Activated T-cell treated with anti-CD3 and anti-CD28 coated beads, Interleukin-2, amount 50 U/mL, for 4 hours (primary cell): Measurements from ENCODE around the gene RAMAC. TPM values are rescaled to one million over a fixed set of nuclear protein-coding genes. Genes with fewer than 3 reads are reported as not detected.
A peak's percentile ranks its signal among the peaks of the same experiment; 100 is the strongest.
"Not testable (repeated sequence)": the region's sequence is repeated elsewhere in the genome, so short reads cannot be mapped to it uniquely, and the experiment has no call there.

Experiments
- ATAC-seq, 2 donors: fragments of 200-7000 bp; cut with Tn5 transposase; one replicate each; pipeline ENCODE4 v1.10.0; 2021
- DNase-seq: peaks from one replicate; pipeline ENCODE4 v3.0.0-alpha.2; 2020
- H3K27me3 Mint-ChIP-seq: one replicate; pipeline ENCODE4 v1.8.0; 2021; ENCODE audit warnings: low read depth, mixed read lengths
- H3K36me3 Mint-ChIP-seq: one replicate; pipeline ENCODE4 v1.8.0; 2022; ENCODE audit warnings: mixed read lengths; ENCODE audit not compliant: insufficient read depth
- H3K4me1 Mint-ChIP-seq: one replicate; pipeline ENCODE4 v1.8.0; 2021; ENCODE audit warnings: low read depth, mixed read lengths
- H3K4me3 Mint-ChIP-seq: one replicate; pipeline ENCODE4 v1.8.0; 2021; ENCODE audit warnings: mild to moderate bottlenecking, moderate library complexity, mixed read lengths
- H3K9me3 Mint-ChIP-seq: one replicate; pipeline ENCODE4 v1.8.0; 2021; ENCODE audit warnings: mixed read lengths
- total RNA-seq, 3 donors: library from RNA; stranded (reverse); gene quantifications; one replicate each; pipeline ENCODE4 v1.2.1, GENCODE V29; 2021

The RAMAC gene
- total RNA-seq, 3 donors from 2014 or later: 23.0 to 28.5 (median 28.4) TPM

DNA sequence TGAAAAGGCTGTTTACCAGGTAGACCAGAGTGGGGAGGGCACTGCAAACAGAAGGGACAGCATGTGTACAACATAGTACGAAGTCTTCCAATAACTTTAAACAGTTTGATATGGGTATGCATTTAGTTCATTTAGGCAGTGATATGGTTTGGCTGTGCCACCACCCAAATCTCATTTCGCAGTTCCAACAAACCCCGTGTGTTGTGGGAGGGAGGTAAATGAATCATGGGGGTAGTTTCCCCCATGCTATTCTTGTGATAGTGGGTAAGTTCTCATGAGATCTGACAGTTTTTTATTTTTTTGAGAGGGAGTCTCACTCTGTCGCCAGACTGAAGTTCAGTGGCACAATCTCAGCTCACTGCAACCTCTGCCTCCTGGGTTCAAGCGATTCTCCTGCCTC is 7.6 kb upstream of the RAMAC start:
- DNase-seq (no peak), ATAC-seq (peak; percentile 46 to 50)
- Mint-ChIP-seq H3K9me3 (no peaks in the 10 kb centered on the region), H3K36me3 (peaks cover 2% of the 10 kb centered on the region), H3K27me3 (no peaks in the 10 kb centered on the region), H3K4me3 (no peak overlapping the region), H3K4me1 (peaks cover 1% of the 10 kb centered on the region)

DNA sequence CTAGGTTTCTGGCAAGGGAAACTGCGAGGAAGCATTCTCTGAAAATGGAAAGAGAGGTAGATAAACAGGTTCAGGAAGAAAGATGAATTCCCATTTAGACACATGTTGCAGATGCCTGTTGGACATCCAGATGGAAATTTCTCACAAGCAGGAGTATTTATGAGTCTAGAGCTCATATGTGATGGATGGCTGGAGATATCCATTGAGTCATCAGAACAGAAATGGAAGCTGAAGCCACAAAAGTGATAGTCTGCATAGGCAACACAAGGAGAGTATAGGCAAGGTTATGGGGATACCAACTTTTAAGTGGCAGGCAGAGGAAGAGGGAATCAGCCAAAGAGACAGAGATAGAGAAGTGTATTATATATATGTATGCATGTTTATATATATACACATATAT is 6.3 kb upstream of the RAMAC start:
- peaks cover 1% of the 10 kb centered on the region for H3K4me1 Mint-ChIP-seq
- no peaks in the 10 kb centered on the region for H3K9me3 Mint-ChIP-seq
- H3K27me3 Mint-ChIP-seq: no peaks in the 10 kb centered on the region
- DNase-seq (no peak), ATAC-seq (no peak)
- peaks cover 2% of the 10 kb centered on the region for H3K36me3 Mint-ChIP-seq
- H3K4me3 Mint-ChIP-seq: no peak overlapping the region

DNA sequence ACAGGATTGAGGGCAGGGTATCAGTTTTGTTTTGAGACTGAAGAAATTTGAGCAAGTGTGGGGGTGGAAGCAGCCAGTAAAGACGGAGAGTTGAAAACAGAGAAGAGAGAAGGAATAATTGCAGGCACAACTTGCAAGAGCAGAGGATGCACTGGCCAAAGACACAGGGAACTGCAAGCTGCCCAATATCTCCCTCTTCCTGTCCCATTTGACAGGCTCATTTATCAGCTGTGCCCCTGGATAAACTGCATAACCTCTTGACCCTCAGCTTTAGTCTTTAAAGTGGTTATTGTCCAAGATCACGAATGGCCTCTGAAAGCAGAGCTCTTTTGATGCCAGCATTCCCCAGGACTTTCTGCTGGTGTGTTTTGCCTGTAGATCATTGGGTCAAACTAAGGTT is 5.0 kb upstream of the RAMAC start:
- DNase-seq: no peak
- no peaks in the 10 kb centered on the region for H3K9me3 Mint-ChIP-seq
- no peak for ATAC-seq
- H3K36me3 Mint-ChIP-seq: peaks cover 2% of the 10 kb centered on the region
- H3K4me3 Mint-ChIP-seq: no peak overlapping the region
- H3K27me3 Mint-ChIP-seq: no peaks in the 10 kb centered on the region
- H3K4me1 Mint-ChIP-seq: peaks cover 11% of the 10 kb centered on the region

DNA sequence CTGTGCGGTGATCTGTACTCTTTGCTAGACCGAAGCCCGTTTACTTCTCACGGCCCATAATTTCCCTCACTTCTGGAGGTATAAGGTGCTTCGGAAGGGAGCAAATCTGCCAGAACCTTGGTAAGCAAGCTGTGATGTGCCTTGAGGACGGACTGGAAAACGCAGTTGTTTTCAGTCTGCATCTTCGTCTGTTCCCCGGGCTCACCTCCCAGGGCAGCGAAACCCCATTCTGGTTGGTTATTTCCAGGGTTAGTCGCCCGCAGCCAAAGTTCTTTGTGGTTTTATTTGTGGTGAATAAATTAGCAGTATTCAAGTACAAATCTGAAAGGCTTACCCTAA is 401 bp downstream of the RAMAC start:
- H3K9me3 Mint-ChIP-seq: no peaks in the 10 kb centered on the region
- DNase-seq: no peak
- peak overlapping the region; percentile 98 for H3K4me3 Mint-ChIP-seq
- H3K4me1 Mint-ChIP-seq: peaks cover 27% of the 10 kb centered on the region
- no peaks in the 10 kb centered on the region for H3K27me3 Mint-ChIP-seq
- peak; percentile 47 to 52 for ATAC-seq
- peaks cover 19% of the 10 kb centered on the region for H3K36me3 Mint-ChIP-seq

DNA sequence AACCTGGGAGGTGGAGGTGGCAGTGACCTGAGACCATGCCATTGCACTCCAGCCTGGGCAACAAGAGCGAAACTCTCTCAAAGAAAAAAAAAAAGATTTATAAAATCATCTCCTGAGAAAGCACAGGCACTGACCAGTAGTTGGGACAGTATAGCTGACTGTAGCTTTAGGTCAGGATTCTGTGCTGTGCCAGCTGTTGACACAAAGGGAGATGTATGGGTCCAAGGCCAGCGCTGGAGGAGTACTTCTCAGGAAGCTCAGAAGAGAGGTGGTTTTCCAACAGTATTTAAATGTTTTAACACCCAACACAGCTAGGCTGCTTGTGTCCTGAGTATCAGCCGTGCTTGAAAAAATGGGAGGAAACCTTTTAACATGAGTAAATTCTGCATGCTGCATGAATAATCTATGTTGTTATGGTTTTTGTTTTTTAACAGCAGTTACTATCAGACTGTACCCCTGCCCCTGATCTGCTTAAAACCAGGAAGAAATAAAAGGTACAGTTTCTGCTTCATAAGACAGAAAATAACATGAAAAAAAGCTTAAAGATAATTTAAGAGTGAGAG is 6.5 kb downstream of the RAMAC start:
- Mint-ChIP-seq H3K4me1 (peaks cover 6% of the 10 kb centered on the region), H3K27me3 (no peaks in the 10 kb centered on the region), H3K36me3 (peaks cover 18% of the 10 kb centered on the region), H3K9me3 (no peaks in the 10 kb centered on the region), H3K4me3 (no peak overlapping the region)
- DNase-seq: no peak
- ATAC-seq: no peak

DNA sequence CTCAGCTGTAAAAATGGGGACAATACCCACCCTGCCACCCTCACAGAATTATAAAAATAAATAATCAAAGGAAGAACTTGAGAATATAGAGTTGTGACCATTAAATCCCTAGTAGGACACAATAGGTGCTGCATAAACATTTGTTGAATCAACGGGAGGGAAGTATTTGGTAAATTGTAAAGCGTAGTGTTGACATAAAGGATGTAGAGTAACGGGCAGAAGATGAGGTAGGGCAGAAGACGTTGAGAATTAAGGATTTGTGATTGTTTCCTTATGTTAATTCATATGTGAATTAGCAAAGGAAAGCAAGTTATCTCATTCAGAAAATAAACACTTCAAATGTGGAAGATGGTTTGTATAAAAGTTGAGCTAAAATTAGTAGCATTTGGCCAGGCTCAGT is 7.1 kb downstream of the RAMAC start:
- ATAC-seq (no peak), DNase-seq (no peak)
- H3K36me3 Mint-ChIP-seq: peaks cover 17% of the 10 kb centered on the region
- no peaks in the 10 kb centered on the region for H3K9me3 Mint-ChIP-seq
- H3K4me3 Mint-ChIP-seq: no peak overlapping the region
- H3K4me1 Mint-ChIP-seq: peaks cover 5% of the 10 kb centered on the region
- H3K27me3 Mint-ChIP-seq: no peaks in the 10 kb centered on the region

DNA sequence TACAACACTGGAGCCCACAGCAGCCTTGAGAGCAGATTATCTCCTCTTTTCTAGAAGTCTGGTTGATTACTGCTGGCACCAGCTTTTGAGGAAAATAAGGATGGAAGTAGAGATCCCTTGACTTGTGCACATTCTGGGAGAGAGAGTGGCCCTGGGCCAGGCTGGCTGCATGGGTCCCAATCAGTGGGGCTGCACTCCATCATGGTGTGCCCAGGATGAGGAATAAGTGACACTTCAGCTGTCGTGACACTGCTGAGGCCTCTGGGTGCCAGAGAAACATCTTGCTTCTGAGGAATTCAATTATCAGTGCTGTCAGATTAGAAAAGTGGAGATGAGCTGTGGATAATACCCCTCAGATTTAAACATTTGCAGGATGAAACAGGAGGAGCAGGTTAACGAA is 9.1 kb downstream of the RAMAC start:
- peaks cover 7% of the 10 kb centered on the region for H3K36me3 Mint-ChIP-seq
- H3K4me1 Mint-ChIP-seq: peaks cover 3% of the 10 kb centered on the region
- H3K27me3 Mint-ChIP-seq: no peaks in the 10 kb centered on the region
- ATAC-seq (no peak), DNase-seq (no peak)
- no peak overlapping the region for H3K4me3 Mint-ChIP-seq
- H3K9me3 Mint-ChIP-seq: no peaks in the 10 kb centered on the region

DNA sequence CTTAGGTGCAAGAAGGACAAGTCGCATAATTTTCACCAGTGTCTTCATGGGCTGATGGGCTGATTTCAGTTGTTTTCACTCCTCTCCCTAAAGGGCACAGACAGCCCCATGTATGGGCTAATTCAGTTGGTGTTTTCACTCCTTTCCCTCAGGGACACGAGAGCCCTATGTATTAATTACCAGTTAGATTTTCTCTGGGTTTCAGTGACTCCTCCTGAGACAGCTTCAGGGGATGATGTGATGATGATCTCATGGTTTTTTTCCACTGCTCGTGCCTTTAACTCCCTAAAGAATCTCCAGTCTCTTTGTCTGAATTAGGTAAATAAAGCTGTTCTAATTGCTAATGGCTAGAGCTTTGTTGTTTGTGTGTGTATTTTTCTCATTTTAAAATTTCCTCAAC is 9.9 kb downstream of the RAMAC start:
- H3K27me3 Mint-ChIP-seq: no peaks in the 10 kb centered on the region
- peaks cover 4% of the 10 kb centered on the region for H3K36me3 Mint-ChIP-seq
- no peak for ATAC-seq
- DNase-seq: no peak
- H3K4me1 Mint-ChIP-seq: peaks cover 8% of the 10 kb centered on the region
- H3K4me3 Mint-ChIP-seq: no peak overlapping the region
- H3K9me3 Mint-ChIP-seq: no peaks in the 10 kb centered on the region

DNA sequence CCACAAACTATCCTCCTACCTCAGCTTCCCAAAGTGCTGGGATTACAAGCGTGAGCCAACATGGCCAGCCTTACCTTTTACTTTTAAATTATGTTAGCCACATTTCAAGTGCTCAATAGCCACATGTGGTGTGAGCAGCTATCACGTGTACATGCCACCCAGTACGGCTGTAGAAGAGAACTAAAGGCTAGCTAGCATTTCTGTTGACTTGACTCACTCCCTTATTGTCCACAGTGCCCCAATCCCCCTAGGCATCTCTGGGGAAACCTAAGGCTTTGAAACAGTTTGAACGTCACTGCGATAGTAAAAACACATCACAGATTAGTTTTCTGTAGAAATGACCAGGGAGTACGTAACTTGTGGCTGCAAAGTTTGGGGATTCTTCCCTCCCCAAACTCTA is 13.4 kb downstream of the RAMAC start:
- no peak for ATAC-seq
- DNase-seq: no peak
- Mint-ChIP-seq H3K4me3 (no peak overlapping the region), H3K36me3 (no peaks in the 10 kb centered on the region), H3K27me3 (no peaks in the 10 kb centered on the region), H3K9me3 (no peaks in the 10 kb centered on the region), H3K4me1 (peaks cover 8% of the 10 kb centered on the region)

DNA sequence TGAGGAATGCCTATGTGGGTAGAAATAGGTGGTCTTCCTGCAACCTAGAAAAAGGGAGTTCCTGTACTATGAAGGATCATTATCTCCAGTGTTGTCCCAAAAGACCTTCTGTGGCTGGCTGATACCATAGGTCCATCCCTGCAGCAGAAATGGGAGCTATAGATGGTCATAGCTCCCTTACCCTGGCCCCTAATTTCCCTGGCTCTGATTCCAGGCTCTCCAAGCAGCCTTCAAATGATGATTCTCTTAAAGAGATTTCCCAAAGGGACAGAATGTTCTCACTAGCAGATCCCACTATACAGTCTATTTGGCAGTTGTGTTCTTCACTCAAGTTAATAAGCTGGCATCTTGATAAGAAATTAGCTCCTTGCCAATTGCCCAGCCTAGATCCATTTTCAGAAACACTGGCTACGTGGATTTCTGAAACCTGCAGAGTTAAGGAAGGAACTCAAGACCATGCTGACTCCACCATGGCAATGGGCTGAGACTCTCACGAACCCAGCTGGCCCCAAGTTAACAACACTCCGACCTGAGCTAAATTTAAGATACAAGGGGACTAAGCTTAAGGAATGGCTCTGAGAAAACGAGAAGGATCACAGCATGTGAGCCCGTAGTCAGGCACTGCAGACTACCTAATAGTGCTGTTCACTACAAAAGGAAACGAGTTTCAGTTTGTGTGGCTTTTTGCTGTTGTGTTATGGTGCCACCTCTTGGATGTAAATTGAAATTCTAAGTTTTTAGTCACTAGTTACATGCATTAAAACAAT is 14.1 kb downstream of the RAMAC start:
- Mint-ChIP-seq H3K4me1 (peaks cover 8% of the 10 kb centered on the region), H3K4me3 (peak overlapping the region; percentile 63), H3K9me3 (no peaks in the 10 kb centered on the region), H3K27me3 (no peaks in the 10 kb centered on the region), H3K36me3 (no peaks in the 10 kb centered on the region)
- ATAC-seq (peak; percentile 86 to 92), DNase-seq (peak; percentile 8)

DNA sequence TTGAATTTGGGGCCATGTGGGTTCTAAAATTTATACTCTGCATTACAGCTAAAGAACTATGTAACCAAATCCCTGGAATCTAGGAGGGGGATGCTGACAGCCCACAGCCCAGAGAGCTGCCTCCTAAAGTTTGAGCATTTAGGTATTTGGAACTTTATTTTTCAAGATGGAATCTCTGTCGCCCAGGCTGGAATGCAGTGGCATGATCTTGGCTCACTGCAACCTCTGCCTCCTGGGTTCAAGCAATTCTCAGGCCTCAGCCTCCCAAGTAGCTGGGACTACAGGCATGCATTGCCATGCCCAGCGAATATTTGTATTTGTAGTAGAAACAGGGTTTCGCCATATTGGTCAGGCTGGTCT is 14.6 kb downstream of the RAMAC start:
- not testable (repeated sequence) for H3K4me3 Mint-ChIP-seq, H3K36me3 Mint-ChIP-seq, H3K27me3 Mint-ChIP-seq, H3K9me3 Mint-ChIP-seq, DNase-seq, ATAC-seq, H3K4me1 Mint-ChIP-seq

DNA sequence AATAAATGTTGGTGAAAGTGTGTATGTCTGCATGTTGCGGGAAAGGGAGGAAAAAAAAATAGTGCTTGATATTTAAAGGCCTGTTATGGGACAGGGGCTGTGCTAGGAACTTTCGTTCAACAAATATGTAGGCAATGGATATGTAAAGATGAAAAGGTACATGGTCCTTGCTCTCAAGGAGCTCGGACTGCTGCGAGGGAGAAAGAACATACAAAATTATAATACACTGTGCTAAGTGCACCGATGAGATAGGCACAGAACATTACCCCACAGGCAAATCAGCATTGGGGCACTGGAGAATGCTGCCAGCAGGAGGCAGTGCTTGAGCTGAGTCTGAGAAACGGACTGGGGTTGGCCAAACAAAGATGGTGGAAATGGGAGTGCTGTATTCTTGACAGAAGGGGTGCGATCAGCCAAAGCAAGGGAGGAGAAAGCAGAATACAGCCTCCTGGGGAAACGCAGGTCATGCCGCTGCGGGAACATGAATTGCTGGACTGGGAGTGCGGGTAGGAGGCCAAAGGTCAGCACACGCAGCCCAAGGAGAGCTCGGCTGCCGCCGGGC is 24.8 kb downstream of the RAMAC start:
- peak; percentile 71 to 78 for ATAC-seq

DNA sequence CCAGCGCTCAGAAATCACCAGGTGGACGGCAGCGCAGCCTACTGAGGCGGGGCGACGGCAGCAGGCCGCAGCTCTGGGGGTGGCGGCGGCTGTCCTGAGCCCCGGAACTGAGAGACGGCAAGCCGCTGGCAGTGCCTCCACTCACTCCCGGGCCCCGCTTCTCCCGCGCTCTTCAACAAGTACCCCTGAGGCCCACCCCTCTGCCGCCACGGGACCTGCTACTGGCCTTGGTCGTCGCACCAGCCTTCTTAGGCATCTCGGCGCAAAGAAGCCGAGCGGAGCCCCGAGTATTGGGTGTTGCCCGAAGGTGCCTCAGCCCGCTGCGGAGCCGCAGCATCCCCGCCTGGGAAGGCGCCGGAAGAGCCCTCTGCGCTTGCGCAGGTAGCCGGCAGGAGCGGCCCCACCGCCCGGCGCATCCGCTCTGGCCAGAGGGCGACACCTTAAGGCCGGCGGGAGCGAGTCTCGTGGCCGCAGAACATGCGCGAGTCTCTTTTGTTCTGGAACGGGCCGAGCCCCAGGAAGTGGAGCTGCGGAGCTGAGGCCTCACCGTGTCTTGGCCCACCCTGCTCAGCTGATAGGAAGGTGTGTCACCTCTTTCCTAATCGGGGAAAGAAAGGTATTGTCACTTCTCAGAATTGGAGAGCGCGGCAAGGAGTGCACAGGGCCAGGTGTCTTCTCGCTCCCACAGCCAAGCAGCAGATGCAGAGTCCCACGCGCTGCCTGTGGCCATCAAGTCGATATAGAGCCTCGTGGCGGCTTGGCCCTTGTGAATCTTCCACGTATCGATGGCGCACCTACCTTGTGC is 25.5 kb downstream of the RAMAC start, which contains the start of gene C15orf40:
Gene C15orf40 (minus strand): TSS at position 369 of the 805 bp plus-strand sequence. CDS start 32 bp downstream, at position 337.
- Mint-ChIP-seq H3K4me3 (peak within 1 kb of the TSS; percentile 97), H3K9me3 (no peaks in the 10 kb centered on the region), H3K4me1 (peaks cover 49% of the 10 kb centered on the region), H3K36me3 (peaks cover 18% of the 10 kb centered on the region), H3K27me3 (no peaks in the 10 kb centered on the region)
- peak; percentile 90 to 93 for ATAC-seq
- peak; percentile 84 for DNase-seq

More for the DNA sequence above, 24.8 kb downstream of the RAMAC start:
- peaks cover 16% of the 10 kb centered on the region for H3K36me3 Mint-ChIP-seq
- H3K4me3 Mint-ChIP-seq: peak overlapping the region; percentile 97
- H3K27me3 Mint-ChIP-seq: no peaks in the 10 kb centered on the region
- H3K4me1 Mint-ChIP-seq: peaks cover 49% of the 10 kb centered on the region
- no peaks in the 10 kb centered on the region for H3K9me3 Mint-ChIP-seq
- peak; percentile 67 for DNase-seq

DNA sequence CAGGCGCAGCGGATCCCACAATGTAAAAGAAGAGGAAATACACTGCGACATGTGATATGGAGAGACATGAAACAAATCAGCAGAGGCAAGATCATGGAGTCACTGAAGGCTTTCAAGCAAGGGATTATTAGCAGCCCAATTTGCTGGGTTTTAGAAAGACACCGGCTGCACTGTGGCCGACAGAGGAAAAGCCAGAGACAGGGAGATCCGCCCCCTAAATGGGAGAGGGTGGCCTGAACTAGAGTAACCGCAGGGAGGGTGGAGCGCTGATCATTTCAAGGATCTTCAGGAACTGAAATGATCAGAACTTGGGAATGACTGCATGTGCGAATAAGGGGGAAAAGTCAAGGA is 26.0 kb downstream of the RAMAC start:
- no peaks in the 10 kb centered on the region for H3K9me3 Mint-ChIP-seq
- H3K4me1 Mint-ChIP-seq: peaks cover 49% of the 10 kb centered on the region
- peak overlapping the region; percentile 97 for H3K4me3 Mint-ChIP-seq
- DNase-seq: no peak
- no peak for ATAC-seq
- no peaks in the 10 kb centered on the region for H3K27me3 Mint-ChIP-seq
- peaks cover 18% of the 10 kb centered on the region for H3K36me3 Mint-ChIP-seq
